HepG2 (cell line): ENCODE measurements around the gene CAPN8. TPM values are rescaled to one million over a fixed set of nuclear protein-coding genes. Genes with fewer than 3 reads are reported as not detected.

ENCODE experiments used
- ARNTL ChIP-seq: sonication (generic); formaldehyde crosslinking; IDR thresholded peaks from 2 replicates; pipeline ENCODE4 v1.4.0; 2020; ENCODE audit warnings: mild to moderate bottlenecking, missing genetic modification reagents
- ATF3 ChIP-seq: sonication (generic); formaldehyde crosslinking; IDR thresholded peaks from 2 replicates; pipeline ENCODE4 v1.4.0; 2020; ENCODE audit warnings: missing genetic modification reagents
- CEBPG ChIP-seq: IDR thresholded peaks from 2 replicates; pipeline ENCODE4 v1.6.1; 2016
- FOXC1 ChIP-seq: sonication (generic); formaldehyde crosslinking; IDR thresholded peaks from 2 replicates; pipeline ENCODE4 v1.8.0; 2022; ENCODE audit warnings: mild to moderate bottlenecking, missing genetic modification reagents, borderline replicate concordance
- FOXP4 ChIP-seq: sonication (generic); formaldehyde crosslinking; IDR thresholded peaks from 2 replicates; pipeline ENCODE4 v1.4.0; 2020; ENCODE audit warnings: missing genetic modification reagents
- GPBP1L1 ChIP-seq: sonication (generic); formaldehyde crosslinking; IDR thresholded peaks from 2 replicates; pipeline ENCODE4 v1.5.0; 2020; ENCODE audit warnings: mild to moderate bottlenecking, missing genetic modification reagents
- MATR3 ChIP-seq: sonication (generic); formaldehyde crosslinking; IDR thresholded peaks from 2 replicates; pipeline ENCODE4 v1.4.0; 2020; ENCODE audit warnings: missing genetic modification reagents
- MAX ChIP-seq: IDR thresholded peaks from 2 replicates; pipeline ENCODE4 v1.6.1; 2012; ENCODE audit warnings: inconsistent platforms
- MXD1 ChIP-seq: sonication (generic); formaldehyde crosslinking; IDR thresholded peaks from 2 replicates; pipeline ENCODE4 v1.4.0; 2020; ENCODE audit warnings: mild to moderate bottlenecking, missing genetic modification reagents
- MXD3 ChIP-seq: IDR thresholded peaks from 2 replicates; pipeline ENCODE4 v1.6.1; 2016; ENCODE audit warnings: mild to moderate bottlenecking, missing biosample characterization, missing genetic modification reagents
- MYC ChIP-seq: sonication (generic); formaldehyde crosslinking; IDR thresholded peaks from 2 replicates; pipeline ENCODE4 v1.9.0; 2021; ENCODE audit warnings: missing genetic modification reagents, borderline replicate concordance
- NCOR1 ChIP-seq: fragments of 200-600 bp; sonication (generic); IDR thresholded peaks from 2 replicates; pipeline ENCODE4 v1.7.0; 2017; ENCODE audit warnings: antibody characterized with exemption, low read length, borderline replicate concordance
- NFE2L2 ChIP-seq: fragments of 150-350 bp; IDR thresholded peaks from 2 replicates; pipeline ENCODE4 v1.6.1; 2014; ENCODE audit warnings: low read length
- PHB2 ChIP-seq: fragments of 450-650 bp; IDR thresholded peaks from 2 replicates; pipeline ENCODE4 v1.6.1; 2018; ENCODE audit not compliant: partially characterized antibody
- PHF21A ChIP-seq: sonication (generic); formaldehyde crosslinking; IDR thresholded peaks from 2 replicates; pipeline ENCODE4 v1.5.0; 2020; ENCODE audit warnings: mild to moderate bottlenecking, missing genetic modification reagents
- POLR2AphosphoS2 ChIP-seq: IDR thresholded peaks from 2 replicates; pipeline ENCODE4 v1.6.1; 2011; ENCODE audit warnings: low read depth, low read length, improper control_type of control experiment
- RFX1 ChIP-seq: fragments of 450-650 bp; IDR thresholded peaks from 2 replicates; pipeline ENCODE4 v1.6.1; 2017
- SIN3B ChIP-seq: fragments of 150-350 bp; IDR thresholded peaks from 2 replicates; pipeline ENCODE4 v1.6.1; 2014; ENCODE audit warnings: low read length
- STAT5B ChIP-seq: sonication (generic); formaldehyde crosslinking; IDR thresholded peaks from 2 replicates; pipeline ENCODE4 v1.4.0; 2020; ENCODE audit warnings: missing genetic modification reagents
- ZBTB43 ChIP-seq: sonication (generic); formaldehyde crosslinking; conservative IDR thresholded peaks from 2 replicates; pipeline ENCODE4 v1.4.0; 2020; ENCODE audit warnings: missing genetic modification reagents
- ZBTB46 ChIP-seq: sonication (generic); formaldehyde crosslinking; IDR thresholded peaks from 2 replicates; pipeline ENCODE4 v1.4.0; 2020; ENCODE audit warnings: mild to moderate bottlenecking, missing genetic modification reagents, borderline replicate concordance
- ZNF225 ChIP-seq: sonication (generic); formaldehyde crosslinking; IDR thresholded peaks from 2 replicates; pipeline ENCODE4 v1.4.0; 2020; ENCODE audit warnings: mild to moderate bottlenecking, missing genetic modification reagents
- ZNF674 ChIP-seq: sonication (generic); formaldehyde crosslinking; IDR thresholded peaks from 2 replicates; pipeline ENCODE4 v1.5.0; 2020; ENCODE audit warnings: low read depth, mild to moderate bottlenecking, missing genetic modification reagents
- ZNF83 ChIP-seq: sonication (generic); formaldehyde crosslinking; IDR thresholded peaks from 2 replicates; pipeline ENCODE4 v1.4.0; 2020; ENCODE audit warnings: missing genetic modification reagents, mild to moderate bottlenecking, borderline replicate concordance
- ZNF879 ChIP-seq: sonication (generic); formaldehyde crosslinking; IDR thresholded peaks from 2 replicates; pipeline ENCODE4 v1.8.1; 2023; ENCODE audit warnings: missing genetic modification reagents
- polyA plus RNA-seq, 8 experiments: library from polyadenylated mRNA; depleted of rRNA in 3 of 8; stranded (reverse) in 7 of 8; unstranded in 1 of 8; fragments of >200 nt; fragmentation: Illumina TruSeq in 4 of 8; extraction: Trizol in 4 of 8; gene quantifications; 2 replicates each; pipeline versions ENCODE4 v1.2.1 to v1.2.3, GENCODE V29; 2011 to 2016; ENCODE audit warnings: low read depth in 4 of 8, missing spikeins in 1 of 8, mixed read lengths in 1 of 8; ENCODE audit not compliant: insufficient read depth in 1 of 8
- total RNA-seq, 5 experiments: library from RNA; depleted of rRNA; stranded (reverse); fragments of >200 nt; fragmentation: Illumina TruSeq; extraction: Trizol; gene quantifications; 2 replicates each; pipeline ENCODE4 v1.2.3, GENCODE V29; 2016; ENCODE audit warnings: low read depth in 1 of 5

The CAPN8 gene
- total and polyA plus RNA-seq, 2 of the 13 experiments (the other 11 are each of a cell fraction or from before 2014, with no cell fraction given): 0.20 to 0.25 TPM

- TF ChIP-seq ZNF674 (CRISPR knock-in tag): no peak
- TF ChIP-seq FOXC1 (CRISPR knock-in tag): no peak
- TF ChIP-seq ATF3 (CRISPR knock-in tag): no peak
- no peak for TF ChIP-seq NFE2L2
- no peak for TF ChIP-seq ARNTL (CRISPR knock-in tag)
- TF ChIP-seq MXD1 (CRISPR knock-in tag): no peak
- no peak for TF ChIP-seq SIN3B
- no peak for TF ChIP-seq ZBTB46
- no peak for TF ChIP-seq RFX1
- no peak; the same call in 1 of the 2 replicates for TF ChIP-seq MYC
- no peak for TF ChIP-seq ZNF83 (CRISPR knock-in tag)
- TF ChIP-seq STAT5B: no peak
- no peak for TF ChIP-seq PHB2
- TF ChIP-seq CEBPG (CRISPR knock-in tag): peak; percentile 19; the same call in 1 of the 2 replicates
- no peak for TF ChIP-seq POLR2AphosphoS2
- no peak for TF ChIP-seq MATR3 (CRISPR knock-in tag)
- no peak for TF ChIP-seq ZNF225 (CRISPR knock-in tag)
- TF ChIP-seq PHF21A: no peak
- TF ChIP-seq ZNF879 (CRISPR knock-in tag): no peak
- no peak for TF ChIP-seq NCOR1
- TF ChIP-seq MXD3 (CRISPR knock-in tag): no peak
- no peak for TF ChIP-seq ZBTB43 (CRISPR knock-in tag)
- no peak for TF ChIP-seq GPBP1L1 (CRISPR knock-in tag)
- no peak for TF ChIP-seq FOXP4 (CRISPR knock-in tag)
- peak; percentile 63 for TF ChIP-seq MAX
Observed at GRCh38 chr1:223621312-223621734, 44.2 kb downstream of the CAPN8 start (continued).
